NAMALWA (cell line): ENCODE measurements around the gene MOB3B.

Experiments used
- DNase-seq: peaks from one replicate; pipeline ENCODE4 v3.0.0-alpha.2; 2015; ENCODE audit warnings: low spot score

The MOB3B gene

DNA sequence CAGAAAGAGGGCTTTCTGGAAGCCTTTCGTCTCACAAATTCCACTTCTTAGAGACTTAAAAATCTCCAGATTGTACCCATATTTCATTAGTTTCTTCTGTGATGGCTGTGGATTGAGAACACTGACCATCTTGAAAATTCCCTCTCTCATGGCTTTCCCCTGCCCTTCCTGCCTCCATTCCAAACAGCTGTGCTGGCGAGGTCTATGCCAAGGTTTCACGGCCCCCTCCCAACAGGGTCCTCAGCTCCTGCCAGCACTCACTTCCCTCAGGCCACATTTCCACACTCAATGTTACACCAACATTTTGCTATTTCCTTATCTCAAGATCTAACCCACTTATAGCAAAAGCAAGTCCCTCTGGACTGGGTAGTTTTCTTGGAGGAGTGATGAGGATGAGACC is 192.4 kb downstream of the MOB3B start:
- no peak for DNase-seq

DNA sequence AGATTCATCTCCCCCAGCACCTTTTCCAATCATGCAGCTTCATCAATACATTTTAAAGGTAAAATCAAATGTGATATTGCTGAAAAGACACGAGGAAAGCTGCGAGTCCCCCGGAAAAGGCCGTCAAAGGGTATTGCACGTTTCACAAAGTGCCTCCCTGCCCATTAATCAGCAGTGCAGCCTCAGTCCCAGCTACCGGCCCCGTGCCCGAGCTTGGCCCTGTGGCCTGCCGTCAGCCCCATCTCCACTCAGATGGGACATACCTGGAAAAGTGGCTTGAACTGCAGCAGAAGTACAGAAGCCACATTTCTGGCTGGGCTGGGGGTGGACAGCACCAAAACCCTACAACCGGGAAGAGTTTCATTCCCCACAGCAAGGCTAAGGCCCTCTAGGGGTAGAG is 192.8 kb downstream of the MOB3B start:
- no peak for DNase-seq

DNA sequence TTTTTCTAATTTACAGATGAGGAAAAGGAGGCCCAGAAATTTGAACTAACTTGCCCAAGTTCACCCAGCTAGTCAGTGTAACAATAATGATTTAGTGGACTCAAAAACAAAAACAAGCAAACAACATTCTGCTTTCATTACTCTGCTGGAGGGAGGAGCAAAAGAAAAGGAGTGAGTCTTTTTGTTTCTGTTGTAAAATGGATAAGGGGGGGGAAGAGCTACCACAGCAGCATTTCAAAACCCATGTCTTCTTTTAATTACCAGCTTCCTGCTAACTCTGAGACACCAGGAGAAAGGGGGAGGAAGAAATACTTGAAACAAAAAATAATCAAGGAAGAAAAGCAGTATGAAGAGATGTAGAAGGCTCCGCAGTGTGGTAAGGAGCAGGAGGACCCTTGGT is 193.5 kb downstream of the MOB3B start:
- DNase-seq = no peak

GRCh38 chr9:27335075-27335474 is 194.5 kb downstream of the MOB3B start:
- no peak for DNase-seq

GRCh38 chr9:27333241-27334052 is 196.2 kb downstream of the MOB3B start:
- DNase-seq = peak; percentile 81

GRCh38 chr9:27331393-27331792 is 198.2 kb downstream of the MOB3B start:
- no peak for DNase-seq

DNA sequence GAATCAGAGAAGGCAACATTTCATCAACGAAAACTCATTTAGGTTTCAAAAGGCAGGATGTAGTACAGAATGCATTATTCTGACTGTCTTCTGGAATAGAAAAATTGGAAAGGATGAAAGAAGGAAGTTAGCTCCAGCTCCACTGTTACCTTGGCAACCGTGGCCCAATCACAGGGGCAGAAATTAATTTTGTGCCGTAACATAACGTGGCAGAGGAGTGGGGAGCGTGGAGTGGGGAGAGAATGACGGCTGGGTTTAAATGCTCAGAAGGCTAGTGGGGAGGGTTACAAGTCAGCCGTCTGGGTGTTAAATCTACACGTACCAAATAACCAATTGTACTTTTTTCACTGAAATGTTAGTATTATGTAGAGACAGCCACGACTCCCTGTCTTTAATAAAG is 200.3 kb downstream of the MOB3B start:
- no peak for DNase-seq

- DNase-seq = no peak
Measured at GRCh38 chr9:27328483-27328882, 201.1 kb downstream of the MOB3B start.

DNA sequence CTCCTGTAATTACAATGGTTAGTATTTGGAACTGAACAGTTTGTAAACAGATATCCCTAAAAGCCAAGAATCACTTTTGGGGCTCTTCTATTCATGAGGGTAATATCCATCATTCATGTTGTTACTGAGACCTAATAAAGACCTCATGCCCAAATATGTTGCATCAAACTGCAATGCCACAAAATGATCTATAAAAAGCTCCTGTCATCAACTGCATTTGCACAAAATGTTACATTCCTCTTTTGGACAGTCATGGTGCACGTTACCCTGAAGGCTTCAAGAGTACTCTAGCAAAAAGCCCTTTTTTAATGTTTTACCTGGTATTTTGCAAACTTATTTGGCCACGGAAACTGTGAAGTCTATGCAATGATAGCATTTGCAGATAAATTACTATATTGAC is 218.4 kb downstream of the MOB3B start:
- DNase-seq = no peak

DNA sequence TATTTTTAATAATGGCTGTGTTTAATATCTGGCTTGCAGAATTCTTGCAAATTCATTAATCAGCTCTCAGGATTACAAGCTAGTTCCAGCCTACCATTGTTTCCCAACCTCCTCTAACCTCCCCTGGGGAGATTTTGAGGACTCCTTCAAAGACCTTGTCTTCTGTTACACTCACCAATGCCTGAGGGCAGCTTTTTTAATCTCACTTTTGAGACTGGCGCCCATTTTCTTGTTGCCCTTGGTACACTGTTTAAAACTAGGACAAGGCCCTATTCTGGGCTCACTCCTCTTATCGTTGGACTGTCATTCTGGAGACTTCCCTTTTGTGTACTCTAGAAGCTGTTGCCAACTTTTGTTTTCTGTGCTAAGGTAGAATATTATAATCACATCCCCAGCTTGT is 219.0 kb downstream of the MOB3B start:
- no peak for DNase-seq

DNA sequence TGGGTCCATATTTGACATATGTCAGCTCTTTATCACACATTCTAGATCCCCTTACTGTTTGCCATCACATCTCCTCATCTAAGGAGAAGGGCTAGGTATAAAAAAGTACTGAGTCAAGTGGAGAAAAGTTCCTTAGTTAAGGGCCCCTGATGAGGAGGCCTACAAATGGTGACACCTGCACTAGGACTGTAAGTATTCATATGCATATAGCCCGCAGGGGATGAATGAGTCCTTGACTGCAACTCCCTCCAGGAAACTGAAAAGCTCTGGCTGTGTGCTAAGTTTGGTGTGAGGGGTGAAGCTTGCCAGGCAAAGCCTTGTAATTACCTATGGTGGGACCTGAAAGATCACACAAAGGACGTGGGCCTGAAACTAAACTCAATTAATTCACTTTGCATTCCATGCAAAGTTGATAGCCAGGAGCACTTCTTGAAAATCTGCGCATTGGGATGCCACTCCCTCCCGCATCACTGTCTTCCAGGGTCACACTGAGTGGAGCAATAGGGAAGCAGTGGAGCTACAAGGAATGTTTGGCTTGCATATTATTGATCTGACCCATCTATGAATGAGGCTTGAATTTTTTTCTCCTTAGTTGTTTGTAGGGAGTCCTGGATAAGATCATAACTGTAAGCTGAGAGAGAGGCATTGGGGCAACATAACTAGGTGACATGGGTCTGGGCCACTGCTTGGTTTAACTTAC is 220.8 kb downstream of the MOB3B start:
- no peak for DNase-seq

- no peak for DNase-seq
Measured at GRCh38 chr9:27304521-27304920, 225.1 kb downstream of the MOB3B start.

- no peak for DNase-seq
Measured at GRCh38 chr9:27303219-27303618, 226.4 kb downstream of the MOB3B start.

DNA sequence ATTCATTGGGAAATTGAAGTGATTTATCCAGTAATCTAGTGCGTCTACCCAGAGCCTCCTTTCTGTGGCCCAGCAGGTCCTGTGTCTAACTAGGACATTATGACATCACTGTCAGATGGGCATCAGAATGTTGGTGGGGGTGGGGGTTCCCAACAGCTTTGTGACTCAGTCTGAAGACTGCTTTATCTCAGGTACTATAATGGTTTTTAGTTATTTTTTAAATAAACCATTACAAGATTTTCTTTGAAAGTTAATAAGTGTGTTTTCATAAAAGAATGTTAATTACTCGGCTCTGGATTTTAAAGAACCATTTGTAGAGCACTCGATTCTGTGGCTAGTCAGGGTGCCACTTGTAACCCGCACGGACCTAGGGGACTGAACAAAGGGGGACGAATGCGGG is 232.6 kb downstream of the MOB3B start, which contains the start of gene EQTN:
EQTN (minus strand) TSS at position 101 of the 400 bp plus-strand sequence; CDS start at position 6, 95 bp downstream.
- no peak for DNase-seq

GRCh38 chr9:27293996-27294395 is 235.6 kb downstream of the MOB3B start:
- no peak for DNase-seq

DNA sequence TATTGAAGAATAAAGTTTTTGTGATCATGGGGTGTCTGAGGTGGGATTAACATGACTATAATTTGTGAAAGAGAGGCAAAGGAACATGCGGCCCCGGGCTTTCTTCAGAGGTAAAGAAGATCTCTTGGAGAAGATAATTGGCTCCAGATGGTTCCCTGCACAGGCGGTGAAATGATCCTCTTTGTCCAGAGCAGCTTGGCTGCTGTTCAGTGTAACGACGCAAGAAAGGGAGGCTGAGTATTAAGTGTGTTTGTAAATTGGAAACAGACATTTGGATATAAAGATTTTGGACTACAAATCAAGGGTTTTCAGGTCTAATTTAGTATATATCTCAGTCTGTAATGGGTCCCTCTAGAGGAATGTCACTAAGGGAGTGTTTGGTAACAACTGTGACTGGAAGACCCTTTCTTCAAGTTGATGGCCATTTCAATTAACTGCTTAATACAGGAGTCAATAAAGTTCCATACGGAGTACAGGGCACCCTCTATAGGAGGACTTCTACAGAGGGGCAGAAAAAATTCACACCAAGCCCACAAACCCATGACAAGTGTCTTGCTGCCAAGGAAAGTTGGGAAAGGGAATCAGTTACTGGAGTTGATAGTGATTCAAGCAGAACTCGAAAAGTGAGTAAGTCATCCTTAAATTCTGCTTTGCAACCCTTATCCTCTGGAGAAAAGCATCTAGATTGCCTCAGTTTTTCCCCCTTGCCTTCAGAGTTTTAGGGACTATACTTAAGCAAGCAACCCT is 236.8 kb downstream of the MOB3B start:
- no peak for DNase-seq

- no peak for DNase-seq
Measured at GRCh38 chr9:27291292-27291691, 238.3 kb downstream of the MOB3B start.

- no peak for DNase-seq
Measured at GRCh38 chr9:27282269-27282668, 247.3 kb downstream of the MOB3B start.

DNA sequence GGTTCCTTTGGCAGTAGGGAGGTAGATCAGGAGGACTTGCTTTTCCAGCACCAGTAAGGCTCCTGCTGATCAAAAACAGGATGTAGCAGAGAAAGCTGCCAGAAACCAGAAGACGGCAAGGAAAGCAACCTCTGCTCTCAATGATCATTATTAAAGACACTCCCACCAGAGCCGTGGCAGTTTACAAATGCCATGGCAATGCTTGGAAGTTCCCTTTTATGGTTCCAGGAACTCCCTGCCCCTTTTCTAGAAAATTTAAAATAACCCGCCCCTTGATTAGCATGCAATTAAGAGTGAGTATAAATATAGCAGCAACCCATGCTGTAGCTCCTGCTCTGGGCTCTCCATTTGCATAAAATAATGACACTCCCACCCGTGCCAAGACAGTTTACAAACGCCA is 248.8 kb downstream of the MOB3B start:
- DNase-seq = peak; percentile 6

DNA sequence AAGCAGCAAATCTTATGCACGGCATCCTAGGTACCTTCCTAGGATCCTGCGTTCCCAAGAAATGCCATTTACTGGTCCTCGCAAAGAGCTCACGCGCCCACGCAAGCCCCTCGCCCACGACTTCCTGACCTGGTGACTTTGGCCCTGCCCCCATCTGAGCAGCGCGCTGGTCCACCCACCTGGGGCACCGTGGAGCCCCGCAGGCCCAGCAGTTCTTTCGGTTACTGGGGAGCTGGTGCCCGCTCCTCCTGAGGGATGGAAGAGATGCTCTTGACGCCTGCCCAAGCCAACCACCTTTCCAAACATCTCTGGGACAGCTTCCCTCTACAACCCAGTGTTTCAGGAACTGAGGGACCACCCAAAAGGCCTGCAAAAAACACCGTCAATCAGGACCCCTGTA is 249.4 kb downstream of the MOB3B start:
- DNase-seq = no peak

- DNase-seq = no peak
Measured at GRCh38 chr9:27279611-27280010, 250.0 kb downstream of the MOB3B start.

- DNase-seq = no peak
Measured at GRCh38 chr9:27278374-27278773, 251.2 kb downstream of the MOB3B start.
